ENCODE measurements around the gene PTPN22.

The PTPN22 gene

DNA sequence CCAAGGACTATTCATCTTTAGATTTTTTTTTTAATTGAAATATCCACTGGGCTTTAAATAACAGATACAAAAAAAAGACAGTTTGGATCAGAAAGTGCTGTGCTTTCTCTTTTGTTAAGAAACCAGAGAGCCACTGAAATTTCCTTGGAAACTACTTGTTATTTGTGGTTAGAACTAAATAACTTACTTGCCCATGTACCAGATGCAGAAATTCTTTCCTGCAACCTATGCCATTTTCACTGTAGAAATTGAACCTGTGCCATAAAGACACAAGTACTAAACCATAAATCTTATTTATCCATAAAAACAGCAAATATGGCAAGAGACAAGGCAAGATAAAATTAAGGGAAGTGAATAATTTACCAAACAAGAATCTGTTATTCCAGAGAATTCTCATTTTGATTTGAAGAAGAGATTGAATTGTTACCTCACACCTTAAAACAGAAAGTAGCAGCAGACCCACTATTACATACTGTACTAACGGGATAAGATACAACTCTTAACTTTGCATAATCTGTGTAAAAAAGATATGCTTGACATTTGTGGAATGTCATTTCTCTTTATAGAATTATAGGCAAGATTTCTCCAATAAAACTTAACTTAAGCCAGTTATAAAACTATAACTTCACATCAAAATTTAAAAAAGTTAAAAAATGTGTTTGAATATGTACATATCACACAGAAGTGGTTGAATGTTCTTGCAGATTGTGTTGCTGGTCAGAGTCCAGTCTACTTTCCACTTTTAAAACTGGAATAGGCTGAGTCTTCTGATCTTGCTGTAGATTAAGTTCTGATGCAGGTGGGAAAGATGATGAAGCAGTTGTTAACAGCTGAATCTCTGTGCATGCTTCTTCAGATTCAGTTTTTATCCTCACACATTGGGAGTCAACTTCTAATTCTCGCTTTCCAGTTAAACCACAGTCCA, 105.9 kb downstream of the PTPN22 start:
- no peak for TF ChIP-seq CTCF (IDR thresholded peaks at IDR 0.05; ENCODE audit: insufficient read depth, low read depth, low read length, missing control alignments)
- no peak overlapping the region for H3K4me3 ChIP-seq (ENCODE audit: low read length)
- no peak for DNase-seq (ENCODE audit: low read depth)
